MG63 (cell line): Measurements from ENCODE around the gene AKAP6. TPM values are rescaled to one million over a fixed set of nuclear protein-coding genes. Genes with fewer than 3 reads are reported as not detected.

ENCODE experiments used
- DNase-seq: peaks from one replicate; pipeline ENCODE4 v3.0.0-alpha.2; 2020
- H3K27me3 ChIP-seq: fragments of 250-450 bp; sonication (Bioruptor Pico); 2 replicates; pipeline ENCODE4 v1.5.1; 2020; ENCODE audit warnings: mild to moderate bottlenecking, moderate library complexity
- H3K36me3 ChIP-seq: fragments of 250-450 bp; sonication (Bioruptor Pico); 2 replicates; pipeline ENCODE4 v1.5.1; 2020; ENCODE audit warnings: mild to moderate bottlenecking, moderate library complexity
- H3K4me3 ChIP-seq: fragments of 250-450 bp; sonication (Bioruptor Pico); 2 replicates; pipeline ENCODE4 v1.5.1; 2020; ENCODE audit warnings: mild to moderate bottlenecking, moderate library complexity
- H3K9me3 ChIP-seq: fragments of 250-450 bp; sonication (Bioruptor Pico); 2 replicates; pipeline ENCODE4 v1.5.1; 2020; ENCODE audit warnings: mild to moderate bottlenecking, moderate library complexity
- total RNA-seq: library from RNA; depleted of rRNA; stranded (reverse); fragments of >200 nt; shearing (Covaris generic); gene quantifications from 2 replicates; pipeline ENCODE4 v1.2.3, GENCODE V29; 2014; ENCODE audit warnings: low replicate concordance

AKAP6 gene
- total RNA-seq, 1 experiment from 2014 or later: 1.7 TPM

DNA sequence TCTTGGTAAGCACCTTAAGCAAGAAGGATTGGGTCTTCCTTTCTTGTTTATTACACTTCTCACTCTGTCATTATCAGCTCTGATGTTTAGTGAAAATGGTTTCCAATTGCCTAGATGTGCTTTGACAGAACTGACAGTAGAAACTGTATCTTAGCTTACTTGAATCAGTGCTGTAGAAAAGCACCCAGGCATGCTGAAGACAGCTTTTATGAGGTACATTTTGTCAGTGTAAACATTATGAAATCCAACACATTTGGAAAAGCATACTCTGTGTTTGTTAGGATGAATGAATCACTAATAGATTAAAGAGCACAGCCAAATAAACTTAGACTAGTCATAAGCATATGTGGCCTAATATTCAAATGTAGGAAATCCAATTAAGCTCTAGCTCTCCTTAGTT, 319.3 kb downstream of the AKAP6 start:
- Histone ChIP-seq H3K36me3 (no peaks in the 10 kb centered on the region), H3K27me3 (no peaks in the 10 kb centered on the region), H3K4me3 (no peak overlapping the region), H3K9me3 (no peaks in the 10 kb centered on the region)
- DNase-seq: no peak

DNA sequence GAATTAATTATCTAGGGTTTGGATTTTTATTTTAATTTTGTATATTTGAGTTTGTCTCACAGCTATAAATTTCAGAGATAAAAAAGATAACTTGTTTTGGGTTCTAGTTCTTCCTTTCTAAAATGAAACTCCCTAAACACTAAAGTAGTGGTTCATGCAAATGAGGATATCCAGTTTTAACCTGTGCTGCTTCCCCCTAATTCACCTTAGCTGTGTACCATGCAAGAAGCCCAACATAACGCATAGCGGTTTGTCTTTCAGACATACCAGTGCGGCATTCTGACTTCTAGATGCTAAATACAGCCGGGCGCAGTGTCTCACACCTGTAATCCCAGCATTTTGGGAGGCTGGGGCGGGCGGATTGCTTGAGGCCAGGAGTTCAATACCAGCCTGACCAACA, 320.9 kb downstream of the AKAP6 start:
- Histone ChIP-seq H3K4me3 (no peak overlapping the region), H3K27me3 (no peaks in the 10 kb centered on the region), H3K36me3 (no peaks in the 10 kb centered on the region), H3K9me3 (no peaks in the 10 kb centered on the region)
- DNase-seq: no peak

DNA sequence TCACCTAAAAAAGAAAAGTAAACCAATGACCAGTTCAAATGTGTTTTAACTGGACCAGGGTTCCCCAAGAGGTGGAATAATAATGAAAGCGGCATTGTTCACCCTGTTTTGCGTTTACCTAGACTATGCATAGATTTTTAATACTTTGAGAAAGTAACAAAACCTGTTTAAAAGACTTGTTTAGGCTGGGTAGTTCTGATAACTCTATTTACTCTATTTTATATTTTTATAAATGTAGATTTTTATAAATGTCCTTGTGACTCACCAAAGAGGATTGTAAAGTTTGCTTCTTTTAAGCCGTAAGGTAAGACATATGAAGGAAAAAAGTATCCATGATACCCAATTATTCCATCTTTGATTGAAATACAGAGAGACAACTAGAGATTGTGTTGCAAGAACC, 321.6 kb downstream of the AKAP6 start:
- no peaks in the 10 kb centered on the region for H3K27me3 ChIP-seq
- H3K9me3 ChIP-seq: no peaks in the 10 kb centered on the region

DNA sequence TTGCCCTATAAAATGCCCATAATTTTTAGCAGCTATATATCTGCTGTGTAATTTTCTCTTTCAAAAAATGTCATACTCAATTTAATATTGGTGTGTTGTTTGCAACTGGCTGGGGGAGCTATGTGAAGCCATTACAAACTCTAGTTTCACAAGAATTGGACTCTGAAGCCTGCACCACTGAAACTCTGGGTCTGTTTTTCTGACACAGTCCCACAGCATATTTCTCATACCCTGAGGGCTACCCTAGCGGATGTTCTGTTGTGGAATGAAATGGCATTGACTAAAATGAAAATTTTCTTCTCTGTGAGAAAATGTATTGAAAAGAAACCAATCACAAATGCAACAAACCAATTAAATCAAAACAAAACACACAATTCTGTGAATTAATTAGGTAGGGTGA, 325.0 kb downstream of the AKAP6 start:
- Histone ChIP-seq H3K9me3 (no peaks in the 10 kb centered on the region), H3K4me3 (no peak overlapping the region), H3K27me3 (no peaks in the 10 kb centered on the region), H3K36me3 (no peaks in the 10 kb centered on the region)
- DNase-seq: no peak

More for the DNA sequence above, 321.6 kb downstream of the AKAP6 start:
- no peak for DNase-seq
- Histone ChIP-seq H3K36me3 (no peaks in the 10 kb centered on the region), H3K4me3 (no peak overlapping the region)

DNA sequence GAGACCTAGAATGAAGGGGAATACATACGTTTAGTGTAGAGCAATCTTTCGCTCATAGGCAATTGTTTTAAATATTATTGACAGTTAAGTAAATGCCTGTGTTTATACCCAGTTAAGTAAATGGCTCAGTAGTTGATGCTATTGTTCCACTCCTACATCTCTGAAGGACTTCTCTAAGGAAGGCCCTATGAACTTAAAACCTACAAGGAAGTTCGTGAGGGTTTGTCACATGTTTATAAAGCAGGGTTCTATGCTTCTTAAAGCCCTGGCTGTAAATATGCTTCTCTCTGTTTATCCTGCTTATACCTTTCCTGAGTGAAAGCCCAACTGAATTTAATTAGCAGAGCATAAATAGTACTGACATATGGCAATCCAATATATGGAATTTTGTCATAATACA, 327.5 kb downstream of the AKAP6 start:
- Histone ChIP-seq H3K36me3 (no peaks in the 10 kb centered on the region), H3K4me3 (no peak overlapping the region), H3K27me3 (no peaks in the 10 kb centered on the region), H3K9me3 (no peaks in the 10 kb centered on the region)
- DNase-seq: no peak

DNA sequence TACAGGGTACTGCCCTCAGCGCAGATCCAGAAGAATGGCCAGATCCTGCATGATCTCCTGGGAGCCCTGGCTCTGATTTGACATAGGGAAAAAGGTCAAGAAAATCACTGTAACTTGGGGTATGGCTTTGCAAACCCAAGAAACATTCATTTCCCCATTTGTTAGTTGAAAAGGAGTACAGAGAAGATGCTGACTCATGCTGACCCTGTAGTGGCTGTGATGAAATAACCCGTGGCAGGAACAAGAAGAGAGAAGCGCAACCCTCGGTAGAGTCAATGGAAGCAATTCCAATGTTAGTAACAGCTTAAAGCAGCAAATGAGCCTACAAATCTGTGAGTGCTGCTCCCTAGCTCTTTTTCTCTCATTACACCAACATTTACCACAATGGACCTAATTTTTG, 328.0 kb downstream of the AKAP6 start:
- H3K9me3 ChIP-seq: no peaks in the 10 kb centered on the region
- DNase-seq: peak; percentile 23

DNA sequence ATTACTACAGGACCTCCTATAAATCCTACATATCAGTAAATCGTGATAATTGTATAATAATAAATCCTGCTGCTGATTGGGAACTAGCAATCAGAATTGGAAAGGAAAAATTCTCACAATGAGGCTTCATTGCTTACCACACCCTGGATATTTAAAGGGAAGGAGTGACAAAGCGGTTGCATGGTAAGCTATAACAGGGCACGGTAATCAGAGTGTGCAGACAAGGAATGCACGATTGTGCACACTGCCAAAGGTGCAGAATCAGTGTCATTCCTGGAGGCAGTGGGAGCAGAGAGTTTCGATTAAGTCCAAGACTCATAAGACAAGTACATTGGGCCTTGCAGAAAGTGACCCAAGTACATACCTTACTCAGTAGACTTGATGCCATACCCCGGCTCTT, 332.1 kb downstream of the AKAP6 start:
- no peak for DNase-seq
- Histone ChIP-seq H3K4me3 (no peak overlapping the region), H3K36me3 (no peaks in the 10 kb centered on the region), H3K27me3 (no peaks in the 10 kb centered on the region), H3K9me3 (no peaks in the 10 kb centered on the region)

More for the DNA sequence above, 328.0 kb downstream of the AKAP6 start:
- Histone ChIP-seq H3K27me3 (no peaks in the 10 kb centered on the region), H3K36me3 (no peaks in the 10 kb centered on the region), H3K4me3 (no peak overlapping the region)

DNA sequence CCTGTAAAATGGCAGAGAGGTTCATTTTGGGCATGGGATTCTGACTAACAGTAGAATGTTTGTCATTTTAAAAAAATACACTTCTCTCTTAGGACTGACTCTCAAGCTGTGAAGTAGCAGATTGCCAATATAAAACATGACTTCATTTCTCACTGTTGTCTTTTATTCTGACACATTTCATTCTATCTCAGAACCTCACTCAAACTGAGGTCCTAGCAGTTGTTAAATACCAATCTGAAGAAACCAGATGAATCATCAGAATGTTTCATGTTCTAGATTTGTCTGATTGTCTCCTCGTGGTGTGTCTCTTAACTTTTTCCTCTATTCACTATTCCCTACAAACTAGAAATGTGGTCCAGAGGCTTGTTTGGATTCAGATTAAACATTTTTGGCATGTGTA, 333.1 kb downstream of the AKAP6 start:
- H3K27me3 ChIP-seq: no peaks in the 10 kb centered on the region
- H3K9me3 ChIP-seq: no peaks in the 10 kb centered on the region
- H3K36me3 ChIP-seq: no peaks in the 10 kb centered on the region
- H3K4me3 ChIP-seq: no peak overlapping the region
- no peak for DNase-seq

DNA sequence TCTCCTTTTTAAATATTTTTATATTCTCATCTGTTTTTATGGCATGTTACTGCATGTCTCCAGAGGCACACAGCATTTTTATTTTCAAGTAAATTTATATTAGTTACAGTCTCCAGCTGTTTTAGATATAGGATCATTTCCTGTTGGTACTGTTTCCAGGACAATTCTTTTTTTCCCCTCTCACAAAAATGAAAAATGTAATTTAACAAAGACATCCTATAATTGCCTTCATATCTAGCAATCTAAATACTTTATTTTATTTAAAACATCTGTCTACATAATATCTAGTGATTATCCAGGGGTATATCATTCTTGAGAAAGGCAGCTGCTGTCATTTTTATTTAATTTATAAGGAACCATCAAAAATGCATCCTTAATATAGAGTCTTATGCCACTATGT, 337.2 kb downstream of the AKAP6 start:
- no peaks in the 10 kb centered on the region for H3K36me3 ChIP-seq
- no peak for DNase-seq
- H3K4me3 ChIP-seq: no peak overlapping the region

DNA sequence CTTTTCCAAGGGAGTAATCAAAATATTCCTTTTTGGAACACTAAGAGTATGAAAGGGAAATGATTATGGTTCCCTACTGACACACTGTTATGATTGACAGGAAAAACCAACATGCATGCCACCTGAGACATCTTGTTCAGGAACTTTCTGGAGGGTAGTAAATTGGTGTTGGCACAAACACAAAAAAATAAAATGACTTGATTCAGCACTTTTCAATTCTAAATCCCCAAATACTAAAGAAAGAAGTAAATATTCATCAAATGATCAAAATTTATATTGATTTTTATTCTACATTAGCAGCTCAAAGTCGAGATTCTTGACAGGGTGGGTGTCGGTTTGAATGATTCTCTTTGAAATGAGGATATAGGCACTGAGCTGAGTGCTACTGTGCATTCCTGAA, 338.2 kb downstream of the AKAP6 start:
- H3K27me3 ChIP-seq: no peaks in the 10 kb centered on the region
- no peak for DNase-seq
- H3K36me3 ChIP-seq: no peaks in the 10 kb centered on the region
- H3K4me3 ChIP-seq: no peak overlapping the region
- no peaks in the 10 kb centered on the region for H3K9me3 ChIP-seq

More for the DNA sequence above, 337.2 kb downstream of the AKAP6 start:
- Histone ChIP-seq H3K27me3 (no peaks in the 10 kb centered on the region), H3K9me3 (no peaks in the 10 kb centered on the region)

DNA sequence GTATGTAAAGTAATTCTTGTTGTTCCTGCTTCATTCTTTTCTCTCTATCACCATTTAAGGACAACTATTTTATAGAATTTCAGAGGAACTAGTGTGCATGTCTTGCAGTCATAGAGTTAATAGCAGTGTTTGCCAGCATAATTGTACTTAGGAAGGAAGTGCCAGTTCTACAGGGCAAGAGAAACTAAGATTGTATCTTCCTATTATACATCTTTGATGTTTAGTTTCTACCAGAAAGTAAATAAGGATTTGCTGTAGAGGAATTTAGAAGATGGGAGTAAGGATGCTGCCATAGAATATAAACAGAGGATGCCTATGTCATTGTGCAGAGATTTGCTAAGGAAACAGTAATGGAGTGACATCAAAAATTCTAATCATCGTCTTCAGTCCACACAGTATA, 338.7 kb downstream of the AKAP6 start:
- Histone ChIP-seq H3K27me3 (no peaks in the 10 kb centered on the region), H3K36me3 (no peaks in the 10 kb centered on the region), H3K9me3 (no peaks in the 10 kb centered on the region), H3K4me3 (no peak overlapping the region)
- DNase-seq: no peak

DNA sequence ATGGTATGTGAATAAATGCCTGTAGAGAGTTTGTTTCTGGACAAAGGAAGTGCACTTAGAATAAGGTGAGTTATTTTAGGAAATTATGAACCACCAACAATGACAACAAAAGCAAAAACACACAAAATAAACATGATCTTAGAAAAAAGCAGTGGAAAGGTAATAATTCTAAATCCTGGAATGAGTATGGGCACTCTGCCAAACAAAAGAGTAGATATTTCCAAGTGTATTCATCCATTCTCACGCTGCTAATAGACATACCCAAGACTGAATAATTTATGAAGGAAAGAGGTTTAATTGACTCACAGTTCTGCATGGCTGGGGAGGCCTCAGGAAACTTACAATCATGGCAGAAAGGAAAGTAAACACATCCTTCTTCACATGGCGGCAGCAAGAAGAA, 340.3 kb downstream of the AKAP6 start:
- H3K36me3 ChIP-seq: no peaks in the 10 kb centered on the region
- DNase-seq: no peak
- no peaks in the 10 kb centered on the region for H3K9me3 ChIP-seq
- H3K4me3 ChIP-seq: no peak overlapping the region
- H3K27me3 ChIP-seq: no peaks in the 10 kb centered on the region

DNA sequence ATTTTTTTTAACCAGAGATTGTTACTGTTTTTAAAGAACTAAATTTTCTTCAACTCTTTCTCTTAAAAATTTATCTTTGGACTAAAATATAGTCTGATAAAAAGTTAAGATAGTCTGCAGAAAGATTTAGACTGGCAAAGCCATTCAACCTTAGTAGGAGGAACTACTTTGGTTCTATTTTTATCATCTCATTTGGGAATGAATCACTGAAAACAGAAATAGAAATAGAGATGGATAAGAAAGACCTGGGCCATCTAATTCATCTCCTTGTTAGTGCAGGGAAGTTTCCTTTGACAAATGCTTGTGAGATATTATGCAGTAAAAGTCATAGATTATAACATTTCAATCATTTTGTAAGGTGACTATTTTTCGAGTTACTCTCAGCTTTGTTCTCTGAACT, 346.3 kb downstream of the AKAP6 start:
- DNase-seq: no peak
- H3K9me3 ChIP-seq: no peaks in the 10 kb centered on the region
- no peaks in the 10 kb centered on the region for H3K36me3 ChIP-seq
- no peak overlapping the region for H3K4me3 ChIP-seq
- H3K27me3 ChIP-seq: no peaks in the 10 kb centered on the region

DNA sequence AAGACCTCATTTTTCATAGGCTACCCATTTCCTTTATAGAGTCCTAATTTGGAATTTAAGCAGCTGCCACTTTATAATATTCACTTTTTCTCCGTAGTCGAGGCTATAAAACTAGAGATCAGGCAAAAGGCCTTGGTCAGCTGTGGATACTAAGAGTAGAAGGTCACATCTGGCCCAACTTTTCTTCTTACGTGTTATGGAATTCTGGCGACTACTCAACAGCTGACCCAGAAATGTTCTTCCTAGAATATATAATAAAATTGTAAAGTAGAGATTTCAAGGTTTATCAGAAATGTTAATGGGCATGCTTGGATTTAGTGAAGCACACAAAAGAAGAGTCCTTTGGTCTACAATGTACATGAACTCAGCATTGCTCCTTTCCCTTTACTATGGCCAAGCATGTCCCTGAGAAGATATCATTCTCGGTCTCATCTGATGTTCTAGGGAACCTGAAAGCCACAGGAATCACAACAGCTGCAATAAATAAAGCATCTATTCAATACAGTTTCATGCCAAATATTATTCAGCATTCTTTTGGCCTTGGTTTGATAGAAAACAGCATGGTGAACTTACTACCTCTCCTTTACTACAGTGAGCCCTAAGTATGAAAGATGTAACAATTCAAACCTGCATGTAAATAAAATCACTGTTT, 348.2 kb downstream of the AKAP6 start:
- no peaks in the 10 kb centered on the region for H3K27me3 ChIP-seq
- no peaks in the 10 kb centered on the region for H3K9me3 ChIP-seq
- H3K36me3 ChIP-seq: no peaks in the 10 kb centered on the region
- no peak overlapping the region for H3K4me3 ChIP-seq
- DNase-seq: no peak

DNA sequence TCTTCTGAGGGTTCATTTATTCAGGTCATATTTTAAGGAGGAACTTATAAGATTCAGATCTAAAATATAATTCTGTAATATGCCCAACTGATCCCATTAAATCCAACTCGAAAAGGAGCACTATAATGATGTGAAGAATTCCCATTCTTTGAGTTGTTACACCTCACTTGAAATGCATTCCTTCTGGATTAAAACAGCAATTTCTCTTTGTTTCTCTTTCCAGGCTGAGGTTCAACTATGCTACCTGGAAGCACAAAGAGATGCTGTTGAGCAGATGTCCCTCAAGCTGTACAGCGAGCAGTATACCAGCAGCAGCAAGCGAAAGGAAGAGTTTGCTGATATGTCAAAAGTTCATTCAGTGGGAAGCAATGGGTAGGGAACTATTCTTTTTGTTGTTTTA, 349.0 kb downstream of the AKAP6 start:
- no peak for DNase-seq
- Histone ChIP-seq H3K36me3 (no peaks in the 10 kb centered on the region), H3K27me3 (no peaks in the 10 kb centered on the region), H3K9me3 (no peaks in the 10 kb centered on the region), H3K4me3 (no peak overlapping the region)

DNA sequence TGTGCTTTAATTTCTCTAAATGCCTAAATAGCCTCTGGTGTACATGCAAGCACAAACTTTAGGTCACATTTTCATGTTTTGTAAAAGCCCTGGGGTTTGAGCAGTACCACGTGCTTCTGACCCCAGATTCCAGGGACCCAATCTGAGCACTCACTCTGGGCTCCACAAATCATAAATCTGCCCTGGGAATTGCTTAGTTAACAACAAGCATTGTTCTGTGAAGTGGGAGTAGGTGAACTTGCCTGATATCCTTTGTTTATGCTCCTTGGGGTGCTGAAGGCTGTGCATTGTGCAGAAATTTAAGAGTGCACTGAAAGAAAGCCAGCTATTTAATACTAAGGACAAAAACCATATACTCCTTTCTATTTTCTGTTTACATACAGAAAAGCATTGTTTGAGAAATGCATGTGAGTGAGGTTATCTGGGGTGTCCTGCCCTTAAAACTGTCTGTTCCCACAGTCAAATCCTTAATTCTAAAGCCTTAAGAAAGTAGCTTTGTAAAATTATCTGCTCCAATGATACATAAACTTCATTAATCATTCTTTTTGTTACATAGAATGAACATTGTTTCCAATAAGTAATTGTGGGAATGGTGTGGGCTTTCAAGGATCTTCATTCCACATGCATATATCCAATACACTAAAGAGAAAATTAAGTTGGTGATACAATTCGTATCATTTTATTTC, 351.0 kb downstream of the AKAP6 start:
- Histone ChIP-seq H3K27me3 (no peaks in the 10 kb centered on the region), H3K4me3 (no peak overlapping the region), H3K36me3 (no peaks in the 10 kb centered on the region), H3K9me3 (no peaks in the 10 kb centered on the region)
- no peak for DNase-seq

DNA sequence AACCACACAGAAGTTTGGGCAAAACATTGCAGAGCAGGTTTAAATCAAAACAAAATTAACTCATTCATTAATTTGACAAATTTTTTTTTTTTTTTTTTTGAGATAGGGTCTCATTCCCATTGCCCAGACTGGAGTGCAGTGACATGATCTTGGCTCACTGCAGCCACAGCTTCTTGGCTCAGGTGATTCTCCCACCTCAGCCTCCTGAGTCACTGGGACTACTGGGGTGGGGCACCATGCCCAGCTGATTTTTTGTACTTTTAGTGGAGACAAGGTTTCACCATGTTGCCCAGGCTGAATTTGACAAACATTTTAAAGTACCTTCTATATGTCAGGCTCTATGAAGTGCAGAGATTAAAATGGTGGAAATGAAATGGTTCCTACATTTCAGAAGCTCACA, 352.5 kb downstream of the AKAP6 start:
- no peak for DNase-seq
- Histone ChIP-seq H3K27me3 (no peaks in the 10 kb centered on the region), H3K9me3 (no peaks in the 10 kb centered on the region), H3K36me3 (no peaks in the 10 kb centered on the region), H3K4me3 (no peak overlapping the region)

DNA sequence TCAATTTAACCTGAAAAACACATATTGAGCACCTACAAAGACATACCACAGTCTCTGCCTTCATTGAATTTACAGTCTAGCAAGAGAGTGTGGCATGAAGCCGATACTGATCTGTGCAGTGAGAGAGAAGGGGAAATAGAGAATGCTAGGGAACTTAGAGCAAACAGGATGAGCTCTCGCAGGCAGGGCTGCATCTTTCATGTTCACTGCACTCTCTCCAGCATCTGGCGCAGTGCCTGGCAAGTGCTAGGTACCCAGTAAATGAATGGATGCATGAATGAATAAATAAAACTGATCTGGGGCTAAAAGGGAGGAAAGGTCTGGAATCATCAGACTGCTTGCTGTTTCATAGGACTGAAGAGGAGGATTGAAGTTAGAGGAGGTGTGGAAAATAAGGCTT, 353.1 kb downstream of the AKAP6 start:
- no peaks in the 10 kb centered on the region for H3K36me3 ChIP-seq
- DNase-seq: no peak

More for the DNA sequence above, 353.1 kb downstream of the AKAP6 start:
- Histone ChIP-seq H3K4me3 (no peak overlapping the region), H3K9me3 (no peaks in the 10 kb centered on the region), H3K27me3 (no peaks in the 10 kb centered on the region)
